ENCODE data around the gene SPSB1. TPM values are rescaled to one million over a fixed set of nuclear protein-coding genes. Genes with fewer than 3 reads are reported as not detected.

Gene SPSB1
- polyA plus RNA-seq, 1 donor from 2014 or later, result 1.4 TPM

- Histone ChIP-seq H2AFZ (ENCODE audit: low read depth, low read length) (no peak overlapping the region), H3K4me2 (ENCODE audit: low read length) (no peak overlapping the region), H3K9me2 (ENCODE audit: insufficient read depth, low read length) (no peaks in the 10 kb centered on the region), H4K20me1 (ENCODE audit: insufficient read depth) (no peaks in the 10 kb centered on the region), H3K9me3 (ENCODE audit: low read length) (no peaks in the 10 kb centered on the region), H3K9ac (ENCODE audit: low read length) (no peak overlapping the region), H3F3A (ENCODE audit: insufficient read depth, low read length, poor library complexity, severe bottlenecking) (no peaks in the 10 kb centered on the region), H3K36me3 (ENCODE audit: insufficient read depth, low read length) (no peaks in the 10 kb centered on the region), H3K79me2 (replicated peaks; ENCODE audit: insufficient read depth, low read length) (no peaks in the 10 kb centered on the region), H3K27ac (ENCODE audit: low read length) (no peak overlapping the region), H3K4me3 (ENCODE audit: low read length) (no peak overlapping the region), H3K27me3 (ENCODE audit: insufficient read depth, low read depth, low read length) (no peaks in the 10 kb centered on the region)
- no peak for TF ChIP-seq REST (IDR thresholded peaks at IDR 0.05; ENCODE audit: borderline replicate concordance)
- TF ChIP-seq MXI1 (conservative IDR thresholded peaks at IDR 0.05; ENCODE audit: poor library complexity, severe bottlenecking), result no peak
- TF ChIP-seq EZH2 (IDR thresholded peaks at IDR 0.05; ENCODE audit: borderline replicate concordance, insufficient read depth, low read length, poor library complexity, severe bottlenecking), result no peak
- TF ChIP-seq RAD21 (conservative IDR thresholded peaks at IDR 0.05), result no peak
- no peak for TF ChIP-seq SMC3 (conservative IDR thresholded peaks at IDR 0.05; ENCODE audit: poor library complexity)
- TF ChIP-seq, protein P1, sequence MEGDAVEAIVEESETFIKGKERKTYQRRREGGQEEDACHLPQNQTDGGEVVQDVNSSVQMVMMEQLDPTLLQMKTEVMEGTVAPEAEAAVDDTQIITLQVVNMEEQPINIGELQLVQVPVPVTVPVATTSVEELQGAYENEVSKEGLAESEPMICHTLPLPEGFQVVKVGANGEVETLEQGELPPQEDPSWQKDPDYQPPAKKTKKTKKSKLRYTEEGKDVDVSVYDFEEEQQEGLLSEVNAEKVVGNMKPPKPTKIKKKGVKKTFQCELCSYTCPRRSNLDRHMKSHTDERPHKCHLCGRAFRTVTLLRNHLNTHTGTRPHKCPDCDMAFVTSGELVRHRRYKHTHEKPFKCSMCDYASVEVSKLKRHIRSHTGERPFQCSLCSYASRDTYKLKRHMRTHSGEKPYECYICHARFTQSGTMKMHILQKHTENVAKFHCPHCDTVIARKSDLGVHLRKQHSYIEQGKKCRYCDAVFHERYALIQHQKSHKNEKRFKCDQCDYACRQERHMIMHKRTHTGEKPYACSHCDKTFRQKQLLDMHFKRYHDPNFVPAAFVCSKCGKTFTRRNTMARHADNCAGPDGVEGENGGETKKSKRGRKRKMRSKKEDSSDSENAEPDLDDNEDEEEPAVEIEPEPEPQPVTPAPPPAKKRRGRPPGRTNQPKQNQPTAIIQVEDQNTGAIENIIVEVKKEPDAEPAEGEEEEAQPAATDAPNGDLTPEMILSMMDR (IDR thresholded peaks at IDR 0.05; ENCODE audit: poor library complexity, severe bottlenecking), result no peak
These were observed 93.3 kb downstream of the SPSB1 start for GRCh38 chr1:9385801-9386573.

DNA sequence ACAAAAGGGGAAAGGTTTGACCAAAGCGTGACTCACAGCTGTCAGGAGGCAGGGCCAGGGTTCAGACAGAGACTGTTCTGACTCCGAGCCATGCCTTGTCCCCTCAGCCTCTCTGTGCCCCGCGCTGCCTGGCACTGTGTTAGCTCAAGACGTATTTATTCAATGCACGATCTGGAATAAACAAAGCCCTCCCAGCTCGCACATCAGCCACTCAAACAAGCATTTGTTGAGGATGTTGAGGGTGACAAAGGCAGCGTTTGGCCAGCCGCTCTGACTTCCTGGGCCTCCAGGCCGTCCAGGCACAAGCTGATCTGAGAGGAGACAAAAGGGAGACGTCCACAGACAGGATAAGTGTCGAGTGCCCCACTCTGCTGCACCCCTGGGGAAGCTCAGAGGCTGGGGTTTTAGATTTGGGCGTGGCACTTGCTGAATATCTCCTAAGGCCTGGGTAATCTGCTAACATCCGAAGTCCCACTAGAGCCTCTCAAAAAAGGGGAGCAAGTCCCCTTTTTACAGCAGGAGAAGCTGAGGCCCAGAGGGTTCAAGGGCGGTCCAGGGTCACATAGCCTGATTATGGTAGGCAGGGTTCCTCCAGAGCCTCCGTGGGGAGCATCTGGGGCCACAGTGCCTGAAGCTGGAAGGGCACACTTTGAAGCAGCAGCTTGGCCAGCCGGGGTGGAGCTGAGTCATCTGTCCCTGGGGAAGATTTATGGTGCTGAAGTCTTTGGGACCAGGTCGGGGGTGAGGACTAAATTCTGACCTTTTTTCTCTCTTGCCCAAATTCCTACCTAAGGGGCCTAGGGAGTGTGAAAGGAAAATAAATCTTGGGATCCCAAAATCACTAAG, 95.9 kb downstream of the SPSB1 start:
- TF ChIP-seq RAD21 (conservative IDR thresholded peaks at IDR 0.05), result no peak
- TF ChIP-seq, protein P1 (IDR thresholded peaks at IDR 0.05; ENCODE audit: poor library complexity, severe bottlenecking), result no peak
- TF ChIP-seq TAF1 (IDR thresholded peaks at IDR 0.05; ENCODE audit: low read depth), result no peak
- no peak for TF ChIP-seq EP300 (conservative IDR thresholded peaks at IDR 0.05; ENCODE audit: poor library complexity, severe bottlenecking)
- no peak for TF ChIP-seq POLR2AphosphoS5 (IDR thresholded peaks at IDR 0.05)
- TF ChIP-seq REST (IDR thresholded peaks at IDR 0.05; ENCODE audit: borderline replicate concordance), result no peak
- TF ChIP-seq MXI1 (conservative IDR thresholded peaks at IDR 0.05; ENCODE audit: poor library complexity, severe bottlenecking), result no peak
- TF ChIP-seq EZH2 (IDR thresholded peaks at IDR 0.05; ENCODE audit: borderline replicate concordance, insufficient read depth, low read length, poor library complexity, severe bottlenecking), result no peak
- no peak for TF ChIP-seq SMC3 (conservative IDR thresholded peaks at IDR 0.05; ENCODE audit: poor library complexity)
- Histone ChIP-seq H3K27ac (ENCODE audit: low read length) (no peak overlapping the region), H3K4me2 (ENCODE audit: low read length) (no peak overlapping the region), H3K9me2 (ENCODE audit: insufficient read depth, low read length) (no peaks in the 10 kb centered on the region), H3K9ac (ENCODE audit: low read length) (no peak overlapping the region), H3K9me3 (ENCODE audit: low read length) (no peaks in the 10 kb centered on the region), H2AFZ (ENCODE audit: low read depth, low read length) (no peak overlapping the region), H3F3A (ENCODE audit: insufficient read depth, low read length, poor library complexity, severe bottlenecking) (no peaks in the 10 kb centered on the region), H3K79me2 (replicated peaks; ENCODE audit: insufficient read depth, low read length) (no peaks in the 10 kb centered on the region), H3K4me3 (ENCODE audit: low read length) (no peak overlapping the region), H3K36me3 (ENCODE audit: insufficient read depth, low read length) (no peaks in the 10 kb centered on the region), H4K20me1 (ENCODE audit: insufficient read depth) (no peaks in the 10 kb centered on the region), H3K27me3 (ENCODE audit: insufficient read depth, low read depth, low read length) (no peaks in the 10 kb centered on the region)

Data from neural cell (in vitro differentiated cells).